WI38 (cell line): Measurements from ENCODE around the gene MYO1C.

Experiments used
- H3K4me3 ChIP-seq: 2 replicates; pipeline ENCODE4 v1.5.1; 2011; ENCODE audit warnings: low read depth, mild to moderate bottlenecking, control low read depth, low read length
- TF ChIP-seq, protein P1 (sequence below): IDR thresholded peaks from 2 replicates; pipeline ENCODE4 v1.5.1; 2012; ENCODE audit warnings: low read depth, mild to moderate bottlenecking, control low read depth, low read length

Gene MYO1C

GRCh38 chr17:1414634-1415033 is 77.9 kb downstream of the MYO1C start:
- H3K4me3 ChIP-seq = no peak overlapping the region
- TF ChIP-seq, protein P1, sequence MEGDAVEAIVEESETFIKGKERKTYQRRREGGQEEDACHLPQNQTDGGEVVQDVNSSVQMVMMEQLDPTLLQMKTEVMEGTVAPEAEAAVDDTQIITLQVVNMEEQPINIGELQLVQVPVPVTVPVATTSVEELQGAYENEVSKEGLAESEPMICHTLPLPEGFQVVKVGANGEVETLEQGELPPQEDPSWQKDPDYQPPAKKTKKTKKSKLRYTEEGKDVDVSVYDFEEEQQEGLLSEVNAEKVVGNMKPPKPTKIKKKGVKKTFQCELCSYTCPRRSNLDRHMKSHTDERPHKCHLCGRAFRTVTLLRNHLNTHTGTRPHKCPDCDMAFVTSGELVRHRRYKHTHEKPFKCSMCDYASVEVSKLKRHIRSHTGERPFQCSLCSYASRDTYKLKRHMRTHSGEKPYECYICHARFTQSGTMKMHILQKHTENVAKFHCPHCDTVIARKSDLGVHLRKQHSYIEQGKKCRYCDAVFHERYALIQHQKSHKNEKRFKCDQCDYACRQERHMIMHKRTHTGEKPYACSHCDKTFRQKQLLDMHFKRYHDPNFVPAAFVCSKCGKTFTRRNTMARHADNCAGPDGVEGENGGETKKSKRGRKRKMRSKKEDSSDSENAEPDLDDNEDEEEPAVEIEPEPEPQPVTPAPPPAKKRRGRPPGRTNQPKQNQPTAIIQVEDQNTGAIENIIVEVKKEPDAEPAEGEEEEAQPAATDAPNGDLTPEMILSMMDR = no peak
